Stimulated activated naive CD4-positive, alpha-beta T cell treated with Interleukin-2 at 50 U/mL for 16 hours (primary cell): ENCODE measurements around the gene HOXC11.

Source experiments
- DNase-seq: peaks from one replicate; lab custom pipeline; 2025; lab: John Stamatoyannopoulos, UW

HOXC11 gene

GRCh38 chr12:53956914-53957536 is 15.9 kb upstream of the HOXC11 start:
- no peak for DNase-seq

- DNase-seq: no peak
Measured at GRCh38 chr12:53958128-53958527, 14.8 kb upstream of the HOXC11 start.

GRCh38 chr12:53959314-53959713 is 13.6 kb upstream of the HOXC11 start:
- DNase-seq: no peak

- DNase-seq: no peak
Measured at GRCh38 chr12:53960187-53961024, 12.5 kb upstream of the HOXC11 start.

GRCh38 chr12:53961025-53961761 is 11.7 kb upstream of the HOXC11 start:
- no peak for DNase-seq

GRCh38 chr12:53963005-53963404 is 9.9 kb upstream of the HOXC11 start:
- no peak for DNase-seq

- DNase-seq: no peak
Measured at GRCh38 chr12:53963434-53964314, 9.3 kb upstream of the HOXC11 start.

GRCh38 chr12:53964315-53964713 is 8.6 kb upstream of the HOXC11 start:
- no peak for DNase-seq

- no peak for DNase-seq
Measured at GRCh38 chr12:53965281-53966084, 7.4 kb upstream of the HOXC11 start.

- DNase-seq: no peak
Measured at GRCh38 chr12:53966085-53966384, 6.9 kb upstream of the HOXC11 start.

- DNase-seq: no peak
Measured at GRCh38 chr12:53966385-53967133, 6.4 kb upstream of the HOXC11 start.

- DNase-seq: no peak
Measured at GRCh38 chr12:53967421-53967925, 5.5 kb upstream of the HOXC11 start.

- DNase-seq: no peak
Measured at GRCh38 chr12:53968214-53969127, 4.5 kb upstream of the HOXC11 start.

- DNase-seq: no peak
Measured at GRCh38 chr12:53969588-53970259, 3.2 kb upstream of the HOXC11 start.

- DNase-seq: no peak
Measured at GRCh38 chr12:53970451-53970850, 2.5 kb upstream of the HOXC11 start.

GRCh38 chr12:53971129-53971528 is 1.8 kb upstream of the HOXC11 start:
- no peak for DNase-seq

GRCh38 chr12:53971686-53972085 is 1.2 kb upstream of the HOXC11 start:
- DNase-seq: no peak

- no peak for DNase-seq
Measured at GRCh38 chr12:53972152-53972702, 699 bp upstream of the HOXC11 start.
